Endothelial cell of umbilical vein (primary cell): ENCODE measurements around the gene RAB40B.

Experiments
- EZH2 ChIP-seq: IDR thresholded peaks from 2 replicates; pipeline ENCODE4 v1.6.1; 2012; ENCODE audit warnings: borderline replicate concordance, low read depth, mild to moderate bottlenecking, moderate library complexity, low read length, inconsistent platforms; ENCODE audit not compliant: severe bottlenecking
- POLR2A ChIP-seq: IDR thresholded peaks from 2 replicates; pipeline ENCODE4 v1.6.1; 2012; ENCODE audit warnings: low read depth, mild to moderate bottlenecking, control low read depth, low read length
- POLR2AphosphoS5 ChIP-seq: IDR thresholded peaks from 2 replicates; pipeline ENCODE4 v1.6.1; 2012; ENCODE audit warnings: low read depth, mild to moderate bottlenecking, control low read depth, low read length, moderate library complexity; ENCODE audit not compliant: insufficient read depth
- TF ChIP-seq, protein P1 (sequence below): IDR thresholded peaks from 2 replicates; pipeline ENCODE4 v1.6.1; 2011; ENCODE audit not compliant: insufficient read depth, insufficient read length
- TF ChIP-seq, protein P2 (sequence below), 2 donors: IDR thresholded peaks; 1 replicate in 1 of 2; 2 replicates in 1 of 2; pipeline ENCODE4 v1.5.1; 2011; ENCODE audit warnings: low read length in 2 of 2, mild to moderate bottlenecking in 2 of 2, moderate library complexity in 2 of 2, control low read depth in 1 of 2, inconsistent platforms in 1 of 2, low read depth in 1 of 2; ENCODE audit not compliant: insufficient read depth in 1 of 2; ENCODE audit errors: extremely low read depth in 1 of 2

DNA sequence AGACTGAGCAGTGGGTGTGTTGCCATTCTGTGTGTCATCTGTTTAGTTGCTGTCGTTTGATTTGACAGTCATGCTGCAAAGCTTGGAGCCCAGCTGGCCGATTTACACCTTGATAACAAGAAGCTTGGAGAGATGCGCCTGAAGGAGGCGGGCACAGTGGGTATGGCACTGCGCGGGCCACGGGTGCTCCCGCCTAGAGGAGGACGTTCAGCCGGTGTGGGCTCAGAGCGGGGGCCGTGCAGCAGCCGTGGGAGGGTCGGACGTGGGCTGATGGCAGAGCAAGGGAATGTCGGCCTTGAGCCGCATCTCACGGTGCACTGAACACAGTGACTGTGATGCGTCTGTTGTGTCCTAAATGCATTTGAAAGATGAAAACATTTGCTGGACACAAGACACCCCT is 21.7 kb upstream of the RAB40B start:
- TF ChIP-seq, protein P1, sequence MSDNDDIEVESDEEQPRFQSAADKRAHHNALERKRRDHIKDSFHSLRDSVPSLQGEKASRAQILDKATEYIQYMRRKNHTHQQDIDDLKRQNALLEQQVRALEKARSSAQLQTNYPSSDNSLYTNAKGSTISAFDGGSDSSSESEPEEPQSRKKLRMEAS, result no peak
- TF ChIP-seq EZH2, result no peak
- TF ChIP-seq POLR2A, result no peak
- TF ChIP-seq, protein P2, sequence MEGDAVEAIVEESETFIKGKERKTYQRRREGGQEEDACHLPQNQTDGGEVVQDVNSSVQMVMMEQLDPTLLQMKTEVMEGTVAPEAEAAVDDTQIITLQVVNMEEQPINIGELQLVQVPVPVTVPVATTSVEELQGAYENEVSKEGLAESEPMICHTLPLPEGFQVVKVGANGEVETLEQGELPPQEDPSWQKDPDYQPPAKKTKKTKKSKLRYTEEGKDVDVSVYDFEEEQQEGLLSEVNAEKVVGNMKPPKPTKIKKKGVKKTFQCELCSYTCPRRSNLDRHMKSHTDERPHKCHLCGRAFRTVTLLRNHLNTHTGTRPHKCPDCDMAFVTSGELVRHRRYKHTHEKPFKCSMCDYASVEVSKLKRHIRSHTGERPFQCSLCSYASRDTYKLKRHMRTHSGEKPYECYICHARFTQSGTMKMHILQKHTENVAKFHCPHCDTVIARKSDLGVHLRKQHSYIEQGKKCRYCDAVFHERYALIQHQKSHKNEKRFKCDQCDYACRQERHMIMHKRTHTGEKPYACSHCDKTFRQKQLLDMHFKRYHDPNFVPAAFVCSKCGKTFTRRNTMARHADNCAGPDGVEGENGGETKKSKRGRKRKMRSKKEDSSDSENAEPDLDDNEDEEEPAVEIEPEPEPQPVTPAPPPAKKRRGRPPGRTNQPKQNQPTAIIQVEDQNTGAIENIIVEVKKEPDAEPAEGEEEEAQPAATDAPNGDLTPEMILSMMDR (IDR thresholded peaks at IDR 0.05; ENCODE audit: extremely low read depth in 1 of 2, insufficient read depth in 1 of 2, low read depth in 1 of 2, low read length in 2 of 2), result no peak
- no peak for TF ChIP-seq POLR2AphosphoS5
